Breast epithelium (tissue), 4 donors: ENCODE results near the gene KRT85. TPM values are rescaled to one million over a fixed set of nuclear protein-coding genes. Genes with fewer than 3 reads are reported as not detected.

Source experiments
- DNase-seq, 2 donors: peaks; one replicate each; pipeline ENCODE4 v3.0.0-alpha.2; 2019; ENCODE audit warnings: low spot score in 2 of 2
- H3K27ac ChIP-seq, 2 donors: fragments of 200-600 bp; sonication (generic) in 1 of 2; one replicate each; pipeline ENCODE4 v1.5.1; 2016 to 2019; ENCODE audit warnings: mild to moderate bottlenecking in 1 of 2
- H3K27me3 ChIP-seq, 2 donors: fragments of 200-600 bp; sonication (generic) in 1 of 2; one replicate each; pipeline versions ENCODE4 v1.5.1 to v1.6.0; 2017 to 2019; ENCODE audit warnings: control low read depth in 1 of 2, mild to moderate bottlenecking in 1 of 2
- H3K36me3 ChIP-seq: fragments of 200-600 bp; one replicate; pipeline ENCODE4 v1.5.1; 2019
- H3K4me1 ChIP-seq, 2 donors: fragments of 200-600 bp; sonication (generic); one replicate each; pipeline ENCODE4 v1.5.1; 2016 to 2019; ENCODE audit warnings: control low read depth in 1 of 2
- H3K4me3 ChIP-seq, 3 donors: fragments of 200-600 bp; sonication (generic); 1 replicate in 2 of 3; 2 replicates in 1 of 3; pipeline ENCODE4 v1.5.1; 2016 to 2019; ENCODE audit warnings: mild to moderate bottlenecking in 3 of 3, moderate library complexity in 2 of 3
- H3K9me3 ChIP-seq, 2 donors: fragments of 200-600 bp; sonication (generic) in 1 of 2; one replicate each; pipeline ENCODE4 v1.5.1; 2016 to 2019; ENCODE audit warnings: control low read depth in 1 of 2
- POLR2A ChIP-seq: fragments of 450-650 bp; IDR thresholded peaks from one replicate; pipeline ENCODE4 v1.6.1; 2016; ENCODE audit warnings: antibody characterized with exemption, mild to moderate bottlenecking, moderate library complexity
- POLR2AphosphoS5 ChIP-seq, 3 donors: sonication (generic); formaldehyde crosslinking; IDR thresholded peaks; one replicate each; pipeline ENCODE4 v1.6.1; 2017; ENCODE audit warnings: antibody characterized with exemption in 3 of 3
- intact Hi-C: fragments of 100-400 bp; cut with DNase I; formaldehyde crosslinking; loops from one replicate; pipeline ENCODE4 v1.15.1; 2023; ENCODE audit warnings: low total_unique reads
- total RNA-seq, 3 donors: library from RNA; depleted of rRNA; stranded (reverse); fragments of >200 nt; gene quantifications; one replicate each; pipeline ENCODE4 v1.1.0, GENCODE V29; 2016
- TF ChIP-seq, protein P1 (sequence below), 3 donors: fragments of 450-650 bp; IDR thresholded peaks; one replicate each; pipeline ENCODE4 v1.5.1; 2016 to 2017; ENCODE audit warnings: antibody characterized with exemption in 3 of 3, mild to moderate bottlenecking in 3 of 3, moderate library complexity in 3 of 3

The KRT85 gene
- total RNA-seq, 3 donors from 2014 or later: not detected

DNA sequence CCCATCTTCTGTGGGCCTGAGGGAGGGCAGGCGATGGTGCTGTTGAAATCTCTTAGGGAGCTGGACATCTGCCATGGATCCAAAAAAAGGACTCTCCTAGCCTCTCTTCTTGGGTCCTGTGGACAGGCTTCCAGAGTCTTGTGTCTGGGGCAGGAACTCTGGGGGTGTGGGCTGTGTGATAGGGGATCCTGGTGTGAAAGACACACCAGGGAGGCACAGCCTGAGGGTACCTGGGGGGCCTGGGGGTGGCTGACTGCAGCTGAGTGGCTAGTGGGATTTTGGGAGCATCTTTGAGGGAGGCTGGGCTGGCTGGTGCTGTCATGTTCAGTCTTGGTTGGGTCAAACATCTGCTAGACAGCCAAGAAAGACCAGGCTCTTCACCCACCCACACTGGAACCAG, 44.3 kb downstream of the KRT85 start:
- Histone ChIP-seq H3K4me3 (no peak overlapping the region), H3K27ac (no peak overlapping the region), H3K27me3 (peaks cover 0 to 8% of the 10 kb centered on the region in 2 donors), H3K9me3 (no peaks in the 10 kb centered on the region), H3K36me3 (no peaks in the 10 kb centered on the region), H3K4me1 (no peaks in the 10 kb centered on the region)
- TF ChIP-seq, protein P1, sequence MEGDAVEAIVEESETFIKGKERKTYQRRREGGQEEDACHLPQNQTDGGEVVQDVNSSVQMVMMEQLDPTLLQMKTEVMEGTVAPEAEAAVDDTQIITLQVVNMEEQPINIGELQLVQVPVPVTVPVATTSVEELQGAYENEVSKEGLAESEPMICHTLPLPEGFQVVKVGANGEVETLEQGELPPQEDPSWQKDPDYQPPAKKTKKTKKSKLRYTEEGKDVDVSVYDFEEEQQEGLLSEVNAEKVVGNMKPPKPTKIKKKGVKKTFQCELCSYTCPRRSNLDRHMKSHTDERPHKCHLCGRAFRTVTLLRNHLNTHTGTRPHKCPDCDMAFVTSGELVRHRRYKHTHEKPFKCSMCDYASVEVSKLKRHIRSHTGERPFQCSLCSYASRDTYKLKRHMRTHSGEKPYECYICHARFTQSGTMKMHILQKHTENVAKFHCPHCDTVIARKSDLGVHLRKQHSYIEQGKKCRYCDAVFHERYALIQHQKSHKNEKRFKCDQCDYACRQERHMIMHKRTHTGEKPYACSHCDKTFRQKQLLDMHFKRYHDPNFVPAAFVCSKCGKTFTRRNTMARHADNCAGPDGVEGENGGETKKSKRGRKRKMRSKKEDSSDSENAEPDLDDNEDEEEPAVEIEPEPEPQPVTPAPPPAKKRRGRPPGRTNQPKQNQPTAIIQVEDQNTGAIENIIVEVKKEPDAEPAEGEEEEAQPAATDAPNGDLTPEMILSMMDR (IDR thresholded peaks at IDR 0.05): no peak
- no peak for DNase-seq
- intact Hi-C loops: no loop called here

- Histone ChIP-seq H3K36me3 (no peaks in the 10 kb centered on the region), H3K27me3 (peaks cover 0 to 8% of the 10 kb centered on the region in 2 donors), H3K4me3 (no peak overlapping the region), H3K27ac (no peak overlapping the region), H3K9me3 (no peaks in the 10 kb centered on the region), H3K4me1 (no peaks in the 10 kb centered on the region)
- DNase-seq: no peak
- intact Hi-C loops: no loop called here
- TF ChIP-seq POLR2A (no peak), POLR2AphosphoS5 (IDR thresholded peaks at IDR 0.05) (no peak)
Observed at GRCh38 chr12:52322069-52322468, 45.2 kb downstream of the KRT85 start.

GRCh38 chr12:52321418-52321817, 45.9 kb downstream of the KRT85 start:
- Histone ChIP-seq H3K27me3 (peaks cover 0 to 8% of the 10 kb centered on the region in 2 donors), H3K36me3 (no peaks in the 10 kb centered on the region), H3K4me1 (no peaks in the 10 kb centered on the region), H3K27ac (no peak overlapping the region), H3K4me3 (no peak overlapping the region), H3K9me3 (no peaks in the 10 kb centered on the region)
- intact Hi-C loops: no loop called here
- DNase-seq: no peak
- no peak for TF ChIP-seq POLR2AphosphoS5 (IDR thresholded peaks at IDR 0.05)

GRCh38 chr12:52320784-52321400, 46.4 kb downstream of the KRT85 start, which contains the start of gene KRT83:
Gene KRT83 (minus strand): TSS chr12:52321398. CDS start chr12:52321335, 63 bp downstream.
- intact Hi-C loops: no loop called here
- H3K36me3 ChIP-seq: no peaks in the 10 kb centered on the region
- H3K4me3 ChIP-seq: no peak within 1 kb of the TSS
- peaks cover 0 to 8% of the 10 kb centered on the region in 2 donors for H3K27me3 ChIP-seq
- H3K27ac ChIP-seq: peak within 1 kb of the TSS in 1 of 2 donors; percentile 43
- TF ChIP-seq POLR2AphosphoS5 (IDR thresholded peaks at IDR 0.05): no peak
- TF ChIP-seq POLR2A: no peak
- TF ChIP-seq, protein P1 (IDR thresholded peaks at IDR 0.05): no peak
- H3K9me3 ChIP-seq: no peaks in the 10 kb centered on the region
- H3K4me1 ChIP-seq: no peaks in the 10 kb centered on the region
- DNase-seq: no peak

- Histone ChIP-seq H3K27ac (no peak overlapping the region), H3K27me3 (peaks cover 0 to 8% of the 10 kb centered on the region in 2 donors), H3K9me3 (no peaks in the 10 kb centered on the region), H3K36me3 (no peaks in the 10 kb centered on the region), H3K4me1 (no peaks in the 10 kb centered on the region), H3K4me3 (no peak overlapping the region)
- TF ChIP-seq POLR2A (no peak), POLR2AphosphoS5 (IDR thresholded peaks at IDR 0.05) (no peak)
- TF ChIP-seq, protein P1 (IDR thresholded peaks at IDR 0.05): peak in 2 of 3 donors; percentile 17 to 35
- intact Hi-C loops: loop anchor here (1.0 kb wide), 1 partner anchor 25 kb away; no protein-coding TSS in a partner anchor
- DNase-seq: no peak
Observed at GRCh38 chr12:52319097-52319496, 48.2 kb downstream of the KRT85 start.

DNA sequence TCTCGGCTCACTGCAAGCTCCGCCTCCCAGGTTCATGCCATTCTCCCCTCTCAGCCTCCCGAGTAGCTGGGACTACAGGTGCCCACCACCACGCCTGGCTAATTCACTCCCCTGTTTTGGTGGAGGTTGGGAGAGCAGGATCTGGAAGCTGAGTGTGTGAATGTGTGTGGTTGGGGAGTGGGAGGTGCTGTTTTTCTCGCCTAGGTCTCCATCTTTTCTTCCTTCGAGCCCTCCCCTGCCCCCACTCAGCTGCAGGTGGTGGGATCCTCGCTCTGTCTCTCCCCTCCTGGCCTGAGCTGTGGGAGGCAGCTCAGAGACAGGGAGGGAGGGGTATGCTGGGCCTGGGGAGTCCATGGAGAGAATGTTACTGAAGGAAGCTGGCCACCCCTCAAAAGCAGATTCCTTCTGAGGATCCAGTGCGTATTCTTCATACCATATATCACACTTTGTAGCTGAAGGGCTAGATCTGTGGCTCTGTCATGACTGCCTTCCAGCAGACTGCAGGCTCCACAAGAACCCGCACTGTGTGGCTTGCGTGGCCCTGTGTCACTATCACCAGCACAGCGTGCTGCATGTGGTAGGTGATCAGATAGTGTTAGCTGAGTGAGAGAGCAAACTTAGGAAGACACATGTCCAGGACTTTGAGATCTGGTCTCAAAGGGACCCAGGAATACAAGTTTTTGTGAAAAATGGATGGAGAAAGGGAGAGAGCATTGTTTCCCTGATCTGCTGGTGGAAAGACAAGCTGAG, 48.9 kb downstream of the KRT85 start:
- no peak for DNase-seq
- intact Hi-C loops: no loop called here
- H3K9me3 ChIP-seq: no peaks in the 10 kb centered on the region
- TF ChIP-seq, protein P1 (IDR thresholded peaks at IDR 0.05): no peak
- H3K4me1 ChIP-seq: no peaks in the 10 kb centered on the region
- H3K27me3 ChIP-seq: peaks cover 0 to 8% of the 10 kb centered on the region in 2 donors
- no peak overlapping the region for H3K4me3 ChIP-seq
- H3K27ac ChIP-seq: no peak overlapping the region
- no peaks in the 10 kb centered on the region for H3K36me3 ChIP-seq
